HUES6 (cell line): ENCODE measurements around the gene NCKAP5.

Experiments
- H3K27ac ChIP-seq: 2 replicates; pipeline ENCODE4 v1.7.0; 2013; ENCODE audit warnings: low read depth, mild to moderate bottlenecking, low read length, inconsistent platforms
- H3K27me3 ChIP-seq: 2 replicates; pipeline ENCODE4 v1.6.1; 2013; ENCODE audit warnings: low read length; ENCODE audit not compliant: control insufficient read depth, insufficient read depth
- H3K36me3 ChIP-seq: 2 replicates; pipeline ENCODE4 v1.6.1; 2013; ENCODE audit warnings: low read length; ENCODE audit not compliant: control insufficient read depth, insufficient read depth
- H3K4me1 ChIP-seq: 2 replicates; pipeline ENCODE4 v1.6.1; 2013; ENCODE audit warnings: low read length; ENCODE audit not compliant: control insufficient read depth, insufficient read depth
- H3K4me3 ChIP-seq: 2 replicates; pipeline ENCODE4 v1.5.1; 2013; ENCODE audit warnings: low read depth, low read length
- H3K9ac ChIP-seq: one replicate; pipeline ENCODE4 v1.6.1; 2013; ENCODE audit warnings: mild to moderate bottlenecking, low read length
- H3K9me3 ChIP-seq: 2 replicates; pipeline ENCODE4 v1.6.1; 2013; ENCODE audit warnings: low read depth, low read length; ENCODE audit not compliant: control insufficient read depth, insufficient read depth

The NCKAP5 gene

GRCh38 chr2:132901661-132902060 lies 666.6 kb downstream of the NCKAP5 start:
- H3K27ac ChIP-seq = no peak overlapping the region
- no peak overlapping the region for H3K9ac ChIP-seq
- H3K27me3 ChIP-seq = no peaks in the 10 kb centered on the region
- no peak overlapping the region for H3K4me3 ChIP-seq
- no peaks in the 10 kb centered on the region for H3K4me1 ChIP-seq
- no peaks in the 10 kb centered on the region for H3K36me3 ChIP-seq
- no peaks in the 10 kb centered on the region for H3K9me3 ChIP-seq

GRCh38 chr2:132897111-132897510 lies 671.2 kb downstream of the NCKAP5 start:
- Histone ChIP-seq H3K4me3 (no peak overlapping the region), H3K27me3 (no peaks in the 10 kb centered on the region), H3K36me3 (no peaks in the 10 kb centered on the region), H3K4me1 (no peaks in the 10 kb centered on the region), H3K9ac (no peak overlapping the region), H3K9me3 (no peaks in the 10 kb centered on the region), H3K27ac (no peak overlapping the region)

DNA sequence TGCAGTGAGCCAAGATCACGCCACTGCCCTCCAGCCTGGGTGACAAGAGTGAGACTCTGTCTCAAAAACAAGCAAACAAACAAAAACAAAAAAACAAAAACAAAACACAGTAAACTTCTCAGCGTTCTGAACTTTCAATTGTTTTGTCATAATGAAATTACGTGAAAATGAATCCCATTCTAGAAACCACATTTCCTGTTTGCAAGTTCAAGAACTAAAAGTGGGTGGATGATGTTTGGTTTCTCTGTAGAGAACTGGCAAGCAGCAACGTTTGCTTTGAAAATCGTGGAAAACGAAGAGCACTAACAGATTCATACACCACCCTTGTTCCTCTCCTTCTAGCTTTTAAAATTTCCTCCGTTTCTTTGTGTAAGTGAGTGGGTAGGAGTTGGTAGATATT lies 672.2 kb downstream of the NCKAP5 start:
- Histone ChIP-seq H3K36me3 (no peaks in the 10 kb centered on the region), H3K4me3 (no peak overlapping the region), H3K27me3 (no peaks in the 10 kb centered on the region), H3K9me3 (no peaks in the 10 kb centered on the region), H3K4me1 (0 out of 2 replicates have a peak, but pooled peaks cover 5% of the 10 kb centered on the region), H3K9ac (no peak overlapping the region), H3K27ac (no peak overlapping the region)

GRCh38 chr2:132891498-132891897 lies 676.8 kb downstream of the NCKAP5 start:
- Histone ChIP-seq H3K4me1 (0 out of 2 replicates have a peak, but pooled peaks cover 5% of the 10 kb centered on the region), H3K36me3 (no peaks in the 10 kb centered on the region), H3K27ac (no peak overlapping the region), H3K9me3 (peaks cover 2% of the 10 kb centered on the region; the same call in 1 of the 2 replicates), H3K4me3 (no peak overlapping the region), H3K9ac (no peak overlapping the region), H3K27me3 (no peaks in the 10 kb centered on the region)

- no peaks in the 10 kb centered on the region for H3K36me3 ChIP-seq
- no peak overlapping the region for H3K4me3 ChIP-seq
- 0 out of 2 replicates have a peak, but pooled peaks cover 3% of the 10 kb centered on the region for H3K4me1 ChIP-seq
- no peak overlapping the region for H3K27ac ChIP-seq
- no peak overlapping the region for H3K9ac ChIP-seq
- no peaks in the 10 kb centered on the region for H3K27me3 ChIP-seq
- H3K9me3 ChIP-seq = peaks cover 7% of the 10 kb centered on the region
Observed at GRCh38 chr2:132886574-132886973, 681.7 kb downstream of the NCKAP5 start.

DNA sequence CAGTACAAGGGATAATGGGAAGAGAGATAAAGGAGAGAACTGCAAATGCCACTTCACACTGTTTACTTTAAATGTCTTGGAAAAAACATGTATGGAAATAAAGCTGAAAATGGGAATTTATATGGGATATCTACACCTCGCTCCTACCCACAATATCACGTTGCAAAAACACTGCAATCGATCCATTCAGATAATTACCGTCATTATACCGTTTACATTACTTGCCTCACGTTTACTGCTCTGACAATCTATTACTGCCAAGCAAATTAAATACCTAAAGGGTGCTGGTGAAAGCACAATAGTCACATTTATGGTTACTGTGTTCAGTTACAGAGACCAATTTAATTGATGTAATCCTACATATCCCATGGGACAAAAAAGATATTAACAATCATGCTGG lies 683.6 kb downstream of the NCKAP5 start:
- peaks cover 7% of the 10 kb centered on the region for H3K9me3 ChIP-seq

GRCh38 chr2:132884292-132884691 lies 684.0 kb downstream of the NCKAP5 start:
- no peak overlapping the region for H3K9ac ChIP-seq
- no peaks in the 10 kb centered on the region for H3K36me3 ChIP-seq
- no peaks in the 10 kb centered on the region for H3K4me1 ChIP-seq
- H3K4me3 ChIP-seq = no peak overlapping the region
- no peak overlapping the region for H3K27ac ChIP-seq
- H3K27me3 ChIP-seq = no peaks in the 10 kb centered on the region
- peaks cover 7% of the 10 kb centered on the region for H3K9me3 ChIP-seq

More for the DNA sequence above, 683.6 kb downstream of the NCKAP5 start:
- no peak overlapping the region for H3K9ac ChIP-seq
- no peak overlapping the region for H3K4me3 ChIP-seq
- H3K4me1 ChIP-seq = no peaks in the 10 kb centered on the region
- H3K27ac ChIP-seq = no peak overlapping the region
- H3K27me3 ChIP-seq = no peaks in the 10 kb centered on the region
- no peaks in the 10 kb centered on the region for H3K36me3 ChIP-seq

GRCh38 chr2:132883430-132883829 lies 684.8 kb downstream of the NCKAP5 start:
- H3K4me3 ChIP-seq = no peak overlapping the region
- H3K4me1 ChIP-seq = no peaks in the 10 kb centered on the region
- peaks cover 7% of the 10 kb centered on the region for H3K9me3 ChIP-seq
- no peak overlapping the region for H3K9ac ChIP-seq
- no peaks in the 10 kb centered on the region for H3K27me3 ChIP-seq
- no peak overlapping the region for H3K27ac ChIP-seq
- no peaks in the 10 kb centered on the region for H3K36me3 ChIP-seq

- no peaks in the 10 kb centered on the region for H3K27me3 ChIP-seq
- no peaks in the 10 kb centered on the region for H3K36me3 ChIP-seq
- no peak overlapping the region for H3K27ac ChIP-seq
- H3K9me3 ChIP-seq = peaks cover 5% of the 10 kb centered on the region
- H3K4me1 ChIP-seq = no peaks in the 10 kb centered on the region
- H3K4me3 ChIP-seq = no peak overlapping the region
- no peak overlapping the region for H3K9ac ChIP-seq
Observed at GRCh38 chr2:132881546-132881945, 686.7 kb downstream of the NCKAP5 start.

- Histone ChIP-seq H3K36me3 (no peaks in the 10 kb centered on the region), H3K27me3 (no peaks in the 10 kb centered on the region), H3K4me3 (no peak overlapping the region), H3K9me3 (no peaks in the 10 kb centered on the region), H3K27ac (no peak overlapping the region), H3K4me1 (0 out of 2 replicates have a peak, but pooled peaks cover 8% of the 10 kb centered on the region), H3K9ac (no peak overlapping the region)
Observed at GRCh38 chr2:132877923-132878322, 690.3 kb downstream of the NCKAP5 start.

GRCh38 chr2:132876745-132877391 lies 691.4 kb downstream of the NCKAP5 start:
- H3K9me3 ChIP-seq = no peaks in the 10 kb centered on the region
- H3K4me1 ChIP-seq = peaks cover 11% of the 10 kb centered on the region
- no peak overlapping the region for H3K27ac ChIP-seq
- H3K4me3 ChIP-seq = no peak overlapping the region
- no peaks in the 10 kb centered on the region for H3K27me3 ChIP-seq
- no peak overlapping the region for H3K9ac ChIP-seq
- H3K36me3 ChIP-seq = no peaks in the 10 kb centered on the region
